GM12878 (cell line): Measurements from ENCODE around the gene THRAP3. TPM values are rescaled to one million over a fixed set of nuclear protein-coding genes. Genes with fewer than 3 reads are reported as not detected.

Experiments
- ATAC-seq: fragments of 200-7000 bp; cut with Tn5 transposase; 3 replicates; pipeline ENCODE4 v1.9.1; 2020; ENCODE audit warnings: mild to moderate bottlenecking, moderate library complexity
- BruUV-seq: library from RNA; stranded (reverse); fragments of 400-500 nt; replicated peaks from 2 replicates; lab custom pipeline; 2021; lab: Mats Ljungman, UMichigan
- CTCF ChIA-PET: fragments of 300-600 bp; sonication (Branson Sonifier 250); formaldehyde crosslinking; extraction: SDS; loops from one replicate; lab custom pipeline; 2021; ENCODE audit warnings: inconsistent platforms; lab: Yijun Ruan, JAX
- POLR2A ChIA-PET: fragments of 350-600 bp; formaldehyde crosslinking; extraction: SDS; loops from one replicate; lab custom pipeline; 2021; ENCODE audit warnings: inconsistent platforms; lab: Charles Lee
- RAD21 ChIA-PET: fragments of 300-600 bp; sonication (Branson Sonifier 250); formaldehyde crosslinking; loops from one replicate; lab custom pipeline; 2023; ENCODE audit warnings: antibody characterized with exemption; ENCODE audit not compliant: unreplicated experiment; lab: Charles Lee
- SMC1A ChIA-PET: fragments of 300-600 bp; sonication (Branson Sonifier 250); formaldehyde crosslinking; loops from one replicate; lab custom pipeline; 2023; ENCODE audit not compliant: unreplicated experiment, uncharacterized antibody; lab: Charles Lee
- DNase-seq: peaks from one replicate; pipeline ENCODE4 v3.0.0-alpha.2; 2011; ENCODE audit warnings: low read depth, low spot score
- FAIRE-seq: peaks from 3 replicates; lab custom pipeline; 2011; peaks lifted over from hg19 to GRCh38; lab: Jason Lieb, UNC
- H2AFZ ChIP-seq: 2 replicates; pipeline ENCODE4 v1.6.0; 2011; ENCODE audit warnings: low read depth, low read length, control low read depth; ENCODE audit not compliant: control insufficient read depth
- H3K27ac ChIP-seq: 2 replicates; pipeline ENCODE4 v1.5.1; 2011; ENCODE audit warnings: control low read depth; ENCODE audit not compliant: control insufficient read depth, insufficient read depth
- H3K27me3 ChIP-seq, 2 experiments: replicated peaks in 1 of 2; 2 replicates each; pipeline versions ENCODE4 v1.6.0 to v1.6.1; 2011; ENCODE audit warnings: low read length in 1 of 2; ENCODE audit not compliant: control insufficient read depth in 2 of 2, insufficient read depth in 2 of 2
- H3K36me3 ChIP-seq, 2 experiments: 2 replicates each; pipeline ENCODE4 v1.5.1; 2011; ENCODE audit warnings: low read length in 1 of 2; ENCODE audit not compliant: control insufficient read depth in 2 of 2, insufficient read depth in 2 of 2
- H3K4me1 ChIP-seq: 2 replicates; pipeline ENCODE4 v1.6.1; 2011; ENCODE audit warnings: mild to moderate bottlenecking, low read length, moderate library complexity, mixed read lengths; ENCODE audit not compliant: control insufficient read depth, insufficient read depth
- H3K4me2 ChIP-seq: 2 replicates; pipeline ENCODE4 v1.6.0; 2011; ENCODE audit warnings: control low read depth; ENCODE audit not compliant: control insufficient read depth, insufficient read depth
- H3K4me3 ChIP-seq: fragments of 200-600 bp; sonication (generic); 2 replicates; pipeline ENCODE4 v1.5.1; 2016
- H3K79me2 ChIP-seq: 2 replicates; pipeline ENCODE4 v1.6.0; 2011; ENCODE audit warnings: low read length; ENCODE audit not compliant: control insufficient read depth, insufficient read depth
- H3K9ac ChIP-seq: 2 replicates; pipeline ENCODE4 v1.8.0; 2011; ENCODE audit warnings: low read length, control low read depth, mixed read lengths; ENCODE audit not compliant: control insufficient read depth, insufficient read depth
- H3K9me3 ChIP-seq: replicated peaks from 3 replicates; pipeline ENCODE4 v1.5.1; 2011; ENCODE audit warnings: mild to moderate bottlenecking, low read length; ENCODE audit not compliant: control insufficient read depth, insufficient read depth
- H4K20me1 ChIP-seq: 2 replicates; pipeline ENCODE4 v1.6.0; 2011; ENCODE audit not compliant: control insufficient read depth, insufficient read depth
- CBX3 ChIP-seq: fragments of 200-600 bp; sonication (generic); IDR thresholded peaks from 2 replicates; pipeline ENCODE4 v1.6.1; 2016; ENCODE audit warnings: low read depth, borderline replicate concordance
- MEF2A ChIP-seq: IDR thresholded peaks from 2 replicates; pipeline ENCODE4 v1.6.1; 2011; ENCODE audit warnings: low read depth, mild to moderate bottlenecking, low read length, moderate library complexity; ENCODE audit not compliant: insufficient read depth
- RBBP5 ChIP-seq: fragments of 200-600 bp; sonication (generic); conservative IDR thresholded peaks from 2 replicates; pipeline ENCODE4 v1.6.1; 2016
- SIX5 ChIP-seq: IDR thresholded peaks from 2 replicates; pipeline ENCODE4 v1.6.1; 2011; ENCODE audit warnings: mild to moderate bottlenecking, low read depth, low read length, moderate library complexity; ENCODE audit not compliant: severe bottlenecking
- TARDBP ChIP-seq: IDR thresholded peaks from 2 replicates; pipeline ENCODE4 v1.6.1; 2016; ENCODE audit warnings: borderline replicate concordance
- TBL1XR1 ChIP-seq: IDR thresholded peaks from 2 replicates; pipeline ENCODE4 v1.6.1; 2012; ENCODE audit warnings: low read depth, low read length, improper control_type of control experiment
- WGBS: methylation state at CpG from one replicate; pipeline ENCODE4 v1.1.6; 2016; ENCODE audit warnings: low lambda C conversion rate; ENCODE audit not compliant: insufficient replicate concordance, insufficient coverage; ENCODE audit errors: missing lambda C conversion rate; 5-methylcytosine and 5-hydroxymethylcytosine counted together
- in situ Hi-C: fragments of 300-500 bp; cut with MboI; formaldehyde crosslinking; loops from 9 replicates; pipeline ENCODE4 v1.14.3; 2018; ENCODE audit warnings: mixed read lengths
- intact Hi-C: fragments of 100-400 bp; cut with micrococcal nuclease; formaldehyde crosslinking; loops from one replicate; pipeline ENCODE4 v1.14.2; 2022; ENCODE audit not compliant: unreplicated experiment
- polyA plus RNA-seq, 11 experiments: library from polyadenylated mRNA; depleted of rRNA in 4 of 11; unstranded in 6 of 11; stranded (reverse) in 5 of 11; fragments of >200 nt; fragmentation: Nextera tagmentation in 4 of 11; fragmentation: Illumina TruSeq in 1 of 11; extraction: Ambion mirVana in 4 of 11; extraction: Trizol in 1 of 11; gene quantifications; 1 replicate in 1 of 11; 2 replicates in 10 of 11; pipeline versions ENCODE4 v1.2.1 to v1.2.3, GENCODE V29; 2011 to 2016; ENCODE audit warnings: inconsistent platforms in 2 of 11, missing spikeins in 2 of 11, low read depth in 1 of 11
- total RNA-seq, 4 experiments: library from RNA; depleted of rRNA in 3 of 4; stranded (reverse); fragments of >200 nt in 3 of 4; fragmentation: Illumina TruSeq in 1 of 4; extraction: Trizol in 1 of 4; gene quantifications; 2 replicates each; pipeline versions ENCODE4 v1.2.1 to v1.2.3, GENCODE V29; 2013 to 2021

Gene THRAP3
- total and polyA plus RNA-seq, 10 of the 15 experiments (the other 5 are each of a cell fraction or from before 2014, with no cell fraction given): 76.3 to 173 (median 136) TPM

GRCh38 chr1:36327421-36328087, 103.3 kb downstream of the THRAP3 start:
- Histone ChIP-seq H3K9ac (no peak overlapping the region), H2AFZ (no peak overlapping the region), H3K4me2 (no peak overlapping the region), H3K9me3 (no peaks in the 10 kb centered on the region), H3K4me1 (peaks cover 9% of the 10 kb centered on the region), H4K20me1 (no peaks in the 10 kb centered on the region), H3K4me3 (no peak overlapping the region), H3K27ac (no peak overlapping the region), H3K36me3 (no peaks in the 10 kb centered on the region), H3K79me2 (no peaks in the 10 kb centered on the region), H3K27me3 (no peaks in the 10 kb centered on the region)
- WGBS: 62% methylated on average over 9 of the region's 9 CpGs
- POLR2A ChIA-PET: no interaction called here
- no TSS peak for BruUV-seq
- FAIRE-seq (no peak), DNase-seq (no peak), ATAC-seq (no peak)
- in situ Hi-C loops (no loop called here), intact Hi-C loops (no loop called here)
- SMC1A ChIA-PET: no interaction called here
- RAD21 ChIA-PET: no interaction called here
- TF ChIP-seq TARDBP (no peak), CBX3 (no peak)
- CTCF ChIA-PET: no interaction called here

GRCh38 chr1:36328088-36328480, 103.8 kb downstream of the THRAP3 start:
- no peak for DNase-seq
- Histone ChIP-seq H3K79me2 (no peaks in the 10 kb centered on the region), H3K4me1 (peaks cover 9% of the 10 kb centered on the region), H3K4me3 (no peak overlapping the region), H3K4me2 (no peak overlapping the region), H3K36me3 (no peaks in the 10 kb centered on the region), H3K27me3 (no peaks in the 10 kb centered on the region), H3K9ac (no peak overlapping the region), H2AFZ (no peak overlapping the region), H3K27ac (no peak overlapping the region), H4K20me1 (no peaks in the 10 kb centered on the region), H3K9me3 (no peaks in the 10 kb centered on the region)
- intact Hi-C loops (no loop called here), in situ Hi-C loops (no loop called here)
- ChIA-PET POLR2A (no interaction called here), RAD21 (no interaction called here), SMC1A (no interaction called here), CTCF (no interaction called here)
- BruUV-seq: no TSS peak
- WGBS: 22% methylated on average over 6 of the region's 6 CpGs
- no peak for FAIRE-seq
- ATAC-seq: no peak
- TF ChIP-seq SIX5: no peak
- TF ChIP-seq RBBP5: no peak
- TF ChIP-seq TBL1XR1: no peak
- TF ChIP-seq MEF2A: no peak
